HepG2 (cell line): ENCODE measurements around the gene PTPRCAP.

ENCODE experiments used
- BRCA1 ChIP-seq: sonication (generic); formaldehyde crosslinking; IDR thresholded peaks from 2 replicates; pipeline ENCODE4 v1.4.0; 2020; ENCODE audit warnings: missing genetic modification reagents
- POLR2A ChIP-seq, 2 experiments: IDR thresholded peaks; 2 replicates each; pipeline ENCODE4 v1.6.1; 2011; ENCODE audit warnings: low read depth in 2 of 2, low read length in 2 of 2, mild to moderate bottlenecking in 1 of 2, moderate library complexity in 1 of 2; ENCODE audit not compliant: insufficient read depth in 1 of 2
- RAD21 ChIP-seq: fragments of 450-650 bp; formaldehyde crosslinking; IDR thresholded peaks from 2 replicates; pipeline ENCODE4 v1.5.0; 2020; ENCODE audit warnings: mild to moderate bottlenecking
- RFX5 ChIP-seq: IDR thresholded peaks from 2 replicates; pipeline ENCODE4 v1.6.1; 2011; ENCODE audit warnings: low read depth, low read length, improper control_type of control experiment
- ZFP62 ChIP-seq: sonication (generic); formaldehyde crosslinking; IDR thresholded peaks from 2 replicates; pipeline ENCODE4 v1.4.0; 2020; ENCODE audit warnings: missing genetic modification reagents
- ZNF746 ChIP-seq: sonication (generic); formaldehyde crosslinking; IDR thresholded peaks from 2 replicates; pipeline ENCODE4 v1.8.0; 2022; ENCODE audit warnings: mild to moderate bottlenecking, missing genetic modification reagents
- TF ChIP-seq, protein P1 (sequence below): sonication (generic); formaldehyde crosslinking; IDR thresholded peaks from 2 replicates; pipeline ENCODE4 v1.4.0; 2020; ENCODE audit warnings: missing genetic modification reagents
- TF ChIP-seq, protein P2 (sequence below): sonication (generic); formaldehyde crosslinking; IDR thresholded peaks from 2 replicates; pipeline ENCODE4 v1.5.0; 2020; ENCODE audit warnings: mild to moderate bottlenecking, missing genetic modification reagents, moderate library complexity
- TF ChIP-seq, protein P3 (sequence below), 2 experiments: sonication (generic) in 1 of 2; formaldehyde crosslinking in 1 of 2; IDR thresholded peaks; 2 replicates each; pipeline versions ENCODE4 v1.4.0 to v1.6.1; 2016 to 2020; ENCODE audit warnings: borderline replicate concordance in 1 of 2, low read depth in 1 of 2, mild to moderate bottlenecking in 1 of 2, missing genetic modification reagents in 1 of 2
- TF ChIP-seq, protein P4 (sequence below): sonication (generic); formaldehyde crosslinking; IDR thresholded peaks from 2 replicates; pipeline ENCODE4 v1.4.0; 2020; ENCODE audit warnings: missing genetic modification reagents
- TF ChIP-seq, protein P5 (sequence below): sonication (generic); formaldehyde crosslinking; IDR thresholded peaks from 2 replicates; pipeline ENCODE4 v1.4.0; 2020; ENCODE audit warnings: mild to moderate bottlenecking, low read depth, missing genetic modification reagents
- TF ChIP-seq, protein P6 (sequence below): sonication (generic); formaldehyde crosslinking; IDR thresholded peaks from 2 replicates; pipeline ENCODE4 v1.4.0; 2020; ENCODE audit warnings: missing genetic modification reagents

DNA sequence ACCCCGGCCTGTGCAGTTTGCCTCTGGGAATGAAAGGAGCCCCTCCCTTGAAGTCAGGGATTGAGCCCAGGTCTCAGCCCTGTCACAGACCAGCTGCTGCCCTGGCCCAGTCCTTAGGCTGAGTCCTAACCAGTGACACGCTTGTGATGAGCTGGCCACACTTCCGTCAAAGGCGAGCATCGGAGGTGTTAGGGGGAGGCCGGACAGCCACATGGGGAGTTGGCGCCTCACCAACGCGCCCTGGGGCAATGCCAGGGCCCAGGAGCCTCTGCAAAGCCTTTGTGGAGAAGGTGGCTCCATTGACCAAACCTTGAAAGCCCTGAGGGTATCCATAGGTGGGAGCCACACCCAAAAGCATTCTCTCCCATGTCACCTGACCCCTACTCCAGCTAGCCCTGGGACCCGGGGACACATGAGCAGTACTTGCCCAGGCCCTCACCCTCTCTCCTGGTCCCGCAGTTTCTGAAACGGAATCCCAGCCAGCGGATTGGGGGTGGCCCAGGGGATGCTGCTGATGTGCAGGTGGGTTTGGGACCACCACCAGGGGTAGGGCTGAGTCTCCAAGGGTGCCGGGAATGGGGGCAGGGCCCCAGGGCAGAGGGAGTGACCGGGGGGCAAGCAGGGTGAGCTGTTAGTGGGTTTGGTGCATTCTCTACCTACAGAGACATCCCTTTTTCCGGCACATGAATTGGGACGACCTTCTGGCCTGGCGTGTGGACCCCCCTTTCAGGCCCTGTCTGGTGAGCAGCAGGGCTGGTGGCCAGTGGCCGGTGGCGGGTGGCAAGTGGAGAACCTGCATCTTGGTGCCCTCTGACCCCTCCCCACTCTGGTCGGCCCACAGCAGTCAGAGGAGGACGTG, 3.7 kb downstream of the PTPRCAP start:
- TF ChIP-seq, protein P1, sequence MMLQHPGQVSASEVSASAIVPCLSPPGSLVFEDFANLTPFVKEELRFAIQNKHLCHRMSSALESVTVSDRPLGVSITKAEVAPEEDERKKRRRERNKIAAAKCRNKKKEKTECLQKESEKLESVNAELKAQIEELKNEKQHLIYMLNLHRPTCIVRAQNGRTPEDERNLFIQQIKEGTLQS (CRISPR knock-in tag): no peak
- no peak for TF ChIP-seq ZNF746 (CRISPR knock-in tag)
- TF ChIP-seq ZFP62 (CRISPR knock-in tag): no peak
- TF ChIP-seq POLR2A (IDR thresholded peaks at IDR 0.05; ENCODE audit: insufficient read depth in 1 of 2, low read depth in 2 of 2, low read length in 2 of 2): no peak
- no peak for TF ChIP-seq RFX5
- TF ChIP-seq, protein P2, sequence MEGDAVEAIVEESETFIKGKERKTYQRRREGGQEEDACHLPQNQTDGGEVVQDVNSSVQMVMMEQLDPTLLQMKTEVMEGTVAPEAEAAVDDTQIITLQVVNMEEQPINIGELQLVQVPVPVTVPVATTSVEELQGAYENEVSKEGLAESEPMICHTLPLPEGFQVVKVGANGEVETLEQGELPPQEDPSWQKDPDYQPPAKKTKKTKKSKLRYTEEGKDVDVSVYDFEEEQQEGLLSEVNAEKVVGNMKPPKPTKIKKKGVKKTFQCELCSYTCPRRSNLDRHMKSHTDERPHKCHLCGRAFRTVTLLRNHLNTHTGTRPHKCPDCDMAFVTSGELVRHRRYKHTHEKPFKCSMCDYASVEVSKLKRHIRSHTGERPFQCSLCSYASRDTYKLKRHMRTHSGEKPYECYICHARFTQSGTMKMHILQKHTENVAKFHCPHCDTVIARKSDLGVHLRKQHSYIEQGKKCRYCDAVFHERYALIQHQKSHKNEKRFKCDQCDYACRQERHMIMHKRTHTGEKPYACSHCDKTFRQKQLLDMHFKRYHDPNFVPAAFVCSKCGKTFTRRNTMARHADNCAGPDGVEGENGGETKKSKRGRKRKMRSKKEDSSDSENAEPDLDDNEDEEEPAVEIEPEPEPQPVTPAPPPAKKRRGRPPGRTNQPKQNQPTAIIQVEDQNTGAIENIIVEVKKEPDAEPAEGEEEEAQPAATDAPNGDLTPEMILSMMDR (CRISPR knock-in tag): no peak
- no peak for TF ChIP-seq RAD21 (CRISPR knock-in tag)
- no peak for TF ChIP-seq BRCA1 (CRISPR knock-in tag)
- TF ChIP-seq, protein P3, sequence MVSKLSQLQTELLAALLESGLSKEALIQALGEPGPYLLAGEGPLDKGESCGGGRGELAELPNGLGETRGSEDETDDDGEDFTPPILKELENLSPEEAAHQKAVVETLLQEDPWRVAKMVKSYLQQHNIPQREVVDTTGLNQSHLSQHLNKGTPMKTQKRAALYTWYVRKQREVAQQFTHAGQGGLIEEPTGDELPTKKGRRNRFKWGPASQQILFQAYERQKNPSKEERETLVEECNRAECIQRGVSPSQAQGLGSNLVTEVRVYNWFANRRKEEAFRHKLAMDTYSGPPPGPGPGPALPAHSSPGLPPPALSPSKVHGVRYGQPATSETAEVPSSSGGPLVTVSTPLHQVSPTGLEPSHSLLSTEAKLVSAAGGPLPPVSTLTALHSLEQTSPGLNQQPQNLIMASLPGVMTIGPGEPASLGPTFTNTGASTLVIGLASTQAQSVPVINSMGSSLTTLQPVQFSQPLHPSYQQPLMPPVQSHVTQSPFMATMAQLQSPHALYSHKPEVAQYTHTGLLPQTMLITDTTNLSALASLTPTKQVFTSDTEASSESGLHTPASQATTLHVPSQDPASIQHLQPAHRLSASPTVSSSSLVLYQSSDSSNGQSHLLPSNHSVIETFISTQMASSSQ (IDR thresholded peaks at IDR 0.05; ENCODE audit: low read depth): no peak
- TF ChIP-seq, protein P3 (CRISPR knock-in tag; IDR thresholded peaks at IDR 0.05; ENCODE audit: borderline replicate concordance): no peak
- TF ChIP-seq, protein P4, sequence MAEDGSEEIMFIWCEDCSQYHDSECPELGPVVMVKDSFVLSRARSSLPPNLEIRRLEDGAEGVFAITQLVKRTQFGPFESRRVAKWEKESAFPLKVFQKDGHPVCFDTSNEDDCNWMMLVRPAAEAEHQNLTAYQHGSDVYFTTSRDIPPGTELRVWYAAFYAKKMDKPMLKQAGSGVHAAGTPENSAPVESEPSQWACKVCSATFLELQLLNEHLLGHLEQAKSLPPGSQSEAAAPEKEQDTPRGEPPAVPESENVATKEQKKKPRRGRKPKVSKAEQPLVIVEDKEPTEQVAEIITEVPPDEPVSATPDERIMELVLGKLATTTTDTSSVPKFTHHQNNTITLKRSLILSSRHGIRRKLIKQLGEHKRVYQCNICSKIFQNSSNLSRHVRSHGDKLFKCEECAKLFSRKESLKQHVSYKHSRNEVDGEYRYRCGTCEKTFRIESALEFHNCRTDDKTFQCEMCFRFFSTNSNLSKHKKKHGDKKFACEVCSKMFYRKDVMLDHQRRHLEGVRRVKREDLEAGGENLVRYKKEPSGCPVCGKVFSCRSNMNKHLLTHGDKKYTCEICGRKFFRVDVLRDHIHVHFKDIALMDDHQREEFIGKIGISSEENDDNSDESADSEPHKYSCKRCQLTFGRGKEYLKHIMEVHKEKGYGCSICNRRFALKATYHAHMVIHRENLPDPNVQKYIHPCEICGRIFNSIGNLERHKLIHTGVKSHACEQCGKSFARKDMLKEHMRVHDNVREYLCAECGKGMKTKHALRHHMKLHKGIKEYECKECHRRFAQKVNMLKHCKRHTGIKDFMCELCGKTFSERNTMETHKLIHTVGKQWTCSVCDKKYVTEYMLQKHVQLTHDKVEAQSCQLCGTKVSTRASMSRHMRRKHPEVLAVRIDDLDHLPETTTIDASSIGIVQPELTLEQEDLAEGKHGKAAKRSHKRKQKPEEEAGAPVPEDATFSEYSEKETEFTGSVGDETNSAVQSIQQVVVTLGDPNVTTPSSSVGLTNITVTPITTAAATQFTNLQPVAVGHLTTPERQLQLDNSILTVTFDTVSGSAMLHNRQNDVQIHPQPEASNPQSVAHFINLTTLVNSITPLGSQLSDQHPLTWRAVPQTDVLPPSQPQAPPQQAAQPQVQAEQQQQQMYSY: no peak
- TF ChIP-seq, protein P5, sequence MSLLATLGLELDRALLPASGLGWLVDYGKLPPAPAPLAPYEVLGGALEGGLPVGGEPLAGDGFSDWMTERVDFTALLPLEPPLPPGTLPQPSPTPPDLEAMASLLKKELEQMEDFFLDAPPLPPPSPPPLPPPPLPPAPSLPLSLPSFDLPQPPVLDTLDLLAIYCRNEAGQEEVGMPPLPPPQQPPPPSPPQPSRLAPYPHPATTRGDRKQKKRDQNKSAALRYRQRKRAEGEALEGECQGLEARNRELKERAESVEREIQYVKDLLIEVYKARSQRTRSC: no peak
- TF ChIP-seq, protein P6, sequence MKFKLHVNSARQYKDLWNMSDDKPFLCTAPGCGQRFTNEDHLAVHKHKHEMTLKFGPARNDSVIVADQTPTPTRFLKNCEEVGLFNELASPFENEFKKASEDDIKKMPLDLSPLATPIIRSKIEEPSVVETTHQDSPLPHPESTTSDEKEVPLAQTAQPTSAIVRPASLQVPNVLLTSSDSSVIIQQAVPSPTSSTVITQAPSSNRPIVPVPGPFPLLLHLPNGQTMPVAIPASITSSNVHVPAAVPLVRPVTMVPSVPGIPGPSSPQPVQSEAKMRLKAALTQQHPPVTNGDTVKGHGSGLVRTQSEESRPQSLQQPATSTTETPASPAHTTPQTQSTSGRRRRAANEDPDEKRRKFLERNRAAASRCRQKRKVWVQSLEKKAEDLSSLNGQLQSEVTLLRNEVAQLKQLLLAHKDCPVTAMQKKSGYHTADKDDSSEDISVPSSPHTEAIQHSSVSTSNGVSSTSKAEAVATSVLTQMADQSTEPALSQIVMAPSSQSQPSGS: no peak
